Gastrocnemius medialis (tissue), 4 donors: Measurements from ENCODE around the gene NRF1. TPM values are rescaled to one million over a fixed set of nuclear protein-coding genes. Genes with fewer than 3 reads are reported as not detected.

Experiments used
- ATAC-seq, 2 donors: fragments of 150-250 bp; one replicate each; pipeline ENCODE4 v1.9.1; 2016
- DNase-seq, 2 donors: peaks; one replicate each; pipeline ENCODE4 v3.0.0-alpha.2; 2019
- H3K27ac ChIP-seq, 4 donors: fragments of 200-600 bp; sonication (generic); 1 replicate in 1 of 4; 2 replicates in 3 of 4; pipeline ENCODE4 v1.5.1; 2016 to 2018; ENCODE audit warnings: mild to moderate bottlenecking in 2 of 4, moderate library complexity in 1 of 4
- H3K27me3 ChIP-seq, 3 donors: fragments of 200-600 bp; sonication (generic) in 2 of 3; 1 replicate in 1 of 3; 2 replicates in 2 of 3; pipeline versions ENCODE4 v1.5.1 to v1.6.0; 2016 to 2019; ENCODE audit warnings: mild to moderate bottlenecking in 1 of 3, moderate library complexity in 1 of 3
- H3K36me3 ChIP-seq, 2 donors: fragments of 200-600 bp; sonication (generic) in 1 of 2; one replicate each; pipeline ENCODE4 v1.5.1; 2017 to 2018
- H3K4me1 ChIP-seq, 2 donors: fragments of 200-600 bp; sonication (generic) in 1 of 2; one replicate each; pipeline ENCODE4 v1.5.1; 2016 to 2017; ENCODE audit warnings: mild to moderate bottlenecking in 2 of 2
- H3K4me3 ChIP-seq, 4 donors: fragments of 200-600 bp; sonication (generic) in 3 of 4; 1 replicate in 1 of 4; 2 replicates in 3 of 4; pipeline ENCODE4 v1.5.1; 2016 to 2019; ENCODE audit warnings: mild to moderate bottlenecking in 2 of 4
- H3K9me3 ChIP-seq, 3 donors: fragments of 200-600 bp; sonication (generic) in 2 of 3; 1 replicate in 1 of 3; 2 replicates in 2 of 3; pipeline ENCODE4 v1.5.1; 2016 to 2019
- POLR2A ChIP-seq, 2 donors: fragments of 450-650 bp; IDR thresholded peaks; one replicate each; pipeline ENCODE4 v1.6.1; 2017; ENCODE audit warnings: antibody characterized with exemption in 2 of 2, mild to moderate bottlenecking in 2 of 2, moderate library complexity in 2 of 2
- in situ Hi-C, 4 donors: fragments of 200-750 bp; cut with MboI; loops; one replicate each; pipeline versions ENCODE4 v1.15.0 to v1.8.0; 2017; ENCODE audit warnings: low sequenced_read_pairs in 4 of 4
- intact Hi-C: fragments of 100-400 bp; cut with DNase I; formaldehyde crosslinking; loops from one replicate; pipeline ENCODE4 v1.15.1; 2023; ENCODE audit warnings: low total_unique reads
- total RNA-seq, 4 donors: library from RNA; depleted of rRNA; stranded (reverse); fragments of >200 nt; gene quantifications; one replicate each; pipeline versions ENCODE4 v1.1.0 to v1.2.3, GENCODE V29; 2016
- TF ChIP-seq, protein P1 (sequence below), 5 experiments: fragments of 450-650 bp in 3 of 5; fragments of 200-600 bp in 2 of 5; sonication (generic) in 2 of 5; IDR thresholded peaks in 4 of 5; conservative IDR thresholded peaks in 1 of 5; 1 replicate in 4 of 5; 2 replicates in 1 of 5; pipeline ENCODE4 v1.5.1; 2016 to 2019; ENCODE audit warnings: antibody characterized with exemption in 5 of 5, mild to moderate bottlenecking in 3 of 5, moderate library complexity in 3 of 5

Gene NRF1
- total RNA-seq, 4 donors from 2014 or later, result 11.3 to 26.3 (median 18.0) TPM

GRCh38 chr7:129617178-129617577 lies 5.7 kb downstream of the NRF1 start:
- TF ChIP-seq, protein P1, sequence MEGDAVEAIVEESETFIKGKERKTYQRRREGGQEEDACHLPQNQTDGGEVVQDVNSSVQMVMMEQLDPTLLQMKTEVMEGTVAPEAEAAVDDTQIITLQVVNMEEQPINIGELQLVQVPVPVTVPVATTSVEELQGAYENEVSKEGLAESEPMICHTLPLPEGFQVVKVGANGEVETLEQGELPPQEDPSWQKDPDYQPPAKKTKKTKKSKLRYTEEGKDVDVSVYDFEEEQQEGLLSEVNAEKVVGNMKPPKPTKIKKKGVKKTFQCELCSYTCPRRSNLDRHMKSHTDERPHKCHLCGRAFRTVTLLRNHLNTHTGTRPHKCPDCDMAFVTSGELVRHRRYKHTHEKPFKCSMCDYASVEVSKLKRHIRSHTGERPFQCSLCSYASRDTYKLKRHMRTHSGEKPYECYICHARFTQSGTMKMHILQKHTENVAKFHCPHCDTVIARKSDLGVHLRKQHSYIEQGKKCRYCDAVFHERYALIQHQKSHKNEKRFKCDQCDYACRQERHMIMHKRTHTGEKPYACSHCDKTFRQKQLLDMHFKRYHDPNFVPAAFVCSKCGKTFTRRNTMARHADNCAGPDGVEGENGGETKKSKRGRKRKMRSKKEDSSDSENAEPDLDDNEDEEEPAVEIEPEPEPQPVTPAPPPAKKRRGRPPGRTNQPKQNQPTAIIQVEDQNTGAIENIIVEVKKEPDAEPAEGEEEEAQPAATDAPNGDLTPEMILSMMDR (IDR thresholded peaks at IDR 0.05 in 4 of 5, conservative IDR thresholded peaks at IDR 0.05 in 1 of 5), result no peak
- TF ChIP-seq POLR2A (IDR thresholded peaks at IDR 0.05), result no peak
- no peak for ATAC-seq
- Histone ChIP-seq H3K4me1 (peaks cover 32 to 51% of the 10 kb centered on the region in 2 donors), H3K27me3 (no peaks in the 10 kb centered on the region), H3K9me3 (no peaks in the 10 kb centered on the region), H3K27ac (no peak overlapping the region), H3K4me3 (no peak overlapping the region), H3K36me3 (no peaks in the 10 kb centered on the region)
- intact Hi-C loops (loop anchor here (10.0 kb wide), 3 partner anchors 272 to 1082 kb away; partner anchors contain the start of gene AHCYL2), in situ Hi-C loops (no loop called here)
- no peak for DNase-seq

DNA sequence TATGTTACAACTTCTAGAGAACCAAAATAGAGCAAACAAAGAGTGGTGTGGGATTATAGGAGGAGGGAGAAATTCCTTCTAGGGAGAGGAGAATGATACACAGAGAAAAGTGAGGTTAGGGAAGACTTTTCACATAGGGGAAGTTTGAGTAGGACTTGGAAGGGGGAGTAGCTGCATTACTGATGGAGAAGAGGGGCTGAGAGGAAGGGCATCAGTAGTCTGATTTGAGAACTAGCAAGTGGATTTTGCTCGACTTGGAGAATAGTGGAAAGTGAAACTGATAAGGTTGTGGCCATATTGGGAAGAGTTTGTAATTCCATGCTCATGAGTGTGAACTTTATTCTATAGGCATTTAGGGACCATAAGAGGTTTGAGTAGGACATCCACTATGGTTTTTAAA lies 6.1 kb downstream of the NRF1 start:
- Histone ChIP-seq H3K27me3 (no peaks in the 10 kb centered on the region), H3K27ac (no peak overlapping the region), H3K36me3 (no peaks in the 10 kb centered on the region), H3K4me1 (peaks cover 30 to 51% of the 10 kb centered on the region in 2 donors), H3K9me3 (no peaks in the 10 kb centered on the region), H3K4me3 (no peak overlapping the region)
- intact Hi-C loops (loop anchor here (10.0 kb wide), 3 partner anchors 273 to 1083 kb away; partner anchors contain the start of gene AHCYL2), in situ Hi-C loops (no loop called here)
- ATAC-seq (no peak), DNase-seq (no peak)
- no peak for TF ChIP-seq POLR2A (IDR thresholded peaks at IDR 0.05)
- TF ChIP-seq, protein P1 (IDR thresholded peaks at IDR 0.05 in 4 of 5, conservative IDR thresholded peaks at IDR 0.05 in 1 of 5), result no peak

DNA sequence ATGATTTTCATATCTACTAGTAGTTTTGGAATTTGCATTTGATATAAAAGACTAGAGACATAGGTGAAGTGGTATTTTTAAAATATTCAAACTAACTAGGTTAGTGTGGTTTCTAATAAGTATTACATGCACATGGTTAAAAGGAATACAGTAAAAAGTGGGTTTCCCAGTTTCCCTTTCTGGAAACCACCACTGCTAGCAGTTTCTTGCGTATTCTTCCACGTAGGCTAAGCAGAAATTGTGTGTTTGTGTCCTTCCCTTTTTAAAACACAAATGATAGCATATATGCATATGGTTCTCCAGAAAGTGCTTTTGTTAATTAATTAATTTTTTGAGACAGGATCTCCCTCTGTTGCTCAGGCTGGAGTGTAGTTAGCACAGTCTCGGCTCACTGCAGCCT lies 15.4 kb downstream of the NRF1 start:
- Histone ChIP-seq H3K27me3 (no peaks in the 10 kb centered on the region), H3K27ac (no peak overlapping the region), H3K36me3 (no peaks in the 10 kb centered on the region), H3K9me3 (no peaks in the 10 kb centered on the region), H3K4me1 (peaks cover under 1 to 4% of the 10 kb centered on the region in 2 donors), H3K4me3 (no peak overlapping the region)
- TF ChIP-seq, protein P1 (IDR thresholded peaks at IDR 0.05 in 4 of 5, conservative IDR thresholded peaks at IDR 0.05 in 1 of 5), result no peak
- TF ChIP-seq POLR2A (IDR thresholded peaks at IDR 0.05), result no peak
- in situ Hi-C loops (loop anchor here in 3 of 4 donors (10.0 to 25.0 kb wide), 3 partner anchors 132 to 385 kb away; no protein-coding TSS in a partner anchor), intact Hi-C loops (no loop called here)
- ATAC-seq (no peak), DNase-seq (no peak)

GRCh38 chr7:129630341-129630740 lies 18.8 kb downstream of the NRF1 start:
- DNase-seq (no peak), ATAC-seq (no peak)
- Histone ChIP-seq H3K4me3 (no peak overlapping the region), H3K27me3 (no peaks in the 10 kb centered on the region), H3K36me3 (no peaks in the 10 kb centered on the region), H3K9me3 (no peaks in the 10 kb centered on the region), H3K4me1 (peaks cover 6 to 7% of the 10 kb centered on the region in 2 donors), H3K27ac (no peak overlapping the region)
- TF ChIP-seq, protein P1 (IDR thresholded peaks at IDR 0.05 in 4 of 5, conservative IDR thresholded peaks at IDR 0.05 in 1 of 5), result no peak
- TF ChIP-seq POLR2A (IDR thresholded peaks at IDR 0.05), result no peak
- in situ Hi-C loops, result loop anchor here in 3 of 4 donors (25.0 kb wide), 2 partner anchors 268 to 382 kb away; no protein-coding TSS in a partner anchor
- intact Hi-C loops, result loop anchor here (10.0 kb wide), 1 partner anchor 46 kb away; no protein-coding TSS in a partner anchor
